Natural killer cell treated with Interleukin-12 subunit alpha and Interleukin-12 subunit beta and Interleukin-15 and Interleukin-18, amount 100 ng/mL, for 72 hours (primary cell): ENCODE data around the gene DENND1A. TPM values are rescaled to one million over a fixed set of nuclear protein-coding genes. Genes with fewer than 3 reads are reported as not detected.
A peak's percentile ranks its signal among the peaks of the same experiment; 100 is the strongest.

ENCODE experiments used
- ATAC-seq, 2 donors: fragments of 150-1000 bp; cut with Tn5 transposase in 1 of 2; sonication (Bioruptor Pico), chemical (Tn5 transposase) in 1 of 2; 2 replicates each; pipeline ENCODE4 v1.10.0; 2021
- DNase-seq: peaks from one replicate; pipeline ENCODE4 v3.0.0; 2022; ENCODE audit warnings: low spot score
- H3K27ac Mint-ChIP-seq, 2 donors: 1 replicate in 1 of 2; 2 replicates in 1 of 2; pipeline ENCODE4 v1.8.0; 2022; ENCODE audit warnings: mixed read lengths in 2 of 2, mild to moderate bottlenecking in 1 of 2, moderate library complexity in 1 of 2
- H3K27me3 Mint-ChIP-seq, 2 donors: 1 replicate in 1 of 2; 2 replicates in 1 of 2; pipeline ENCODE4 v1.8.0; 2022; ENCODE audit warnings: mixed read lengths in 2 of 2
- H3K36me3 Mint-ChIP-seq: one replicate; pipeline ENCODE4 v1.8.0; 2022; ENCODE audit warnings: mixed read lengths
- H3K4me1 Mint-ChIP-seq, 2 donors: 1 replicate in 1 of 2; 2 replicates in 1 of 2; pipeline ENCODE4 v1.8.0; 2022; ENCODE audit warnings: low read depth in 2 of 2, mixed read lengths in 2 of 2, mild to moderate bottlenecking in 1 of 2
- H3K4me3 Mint-ChIP-seq: one replicate; pipeline ENCODE4 v1.8.0; 2022; ENCODE audit warnings: mixed read lengths
- H3K9me3 Mint-ChIP-seq: 2 replicates; pipeline ENCODE4 v1.8.0; 2022; ENCODE audit warnings: mixed read lengths
- total RNA-seq, 2 donors: library from RNA; stranded (reverse); gene quantifications; one replicate each; pipeline ENCODE4 v1.2.3, GENCODE V29; 2022

The DENND1A gene
- total RNA-seq, 2 donors from 2014 or later, result 24.6 to 28.8 TPM

DNA sequence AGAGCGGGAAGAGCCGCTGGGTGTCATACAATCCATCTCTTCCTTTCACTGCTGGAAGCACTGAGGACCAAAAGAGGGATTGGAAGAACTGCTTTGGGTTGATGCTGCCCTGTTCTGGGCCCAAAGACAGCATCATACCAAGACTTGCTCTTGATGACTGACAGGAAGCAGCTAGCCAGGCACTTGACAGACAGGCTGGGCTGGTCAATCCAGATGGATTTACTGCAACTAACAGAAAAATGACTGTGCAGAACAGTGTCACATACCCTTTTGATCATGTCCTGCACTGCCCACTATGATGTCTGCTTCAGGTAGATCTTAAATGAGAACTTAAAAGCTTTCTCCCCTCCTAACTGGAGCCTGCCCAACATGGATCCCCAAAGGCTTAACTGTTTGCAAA, 416.4 kb downstream of the DENND1A start:
- Mint-ChIP-seq H3K27ac (no peak overlapping the region), H3K27me3 (no peaks in the 10 kb centered on the region), H3K36me3 (no peaks in the 10 kb centered on the region), H3K4me3 (no peak overlapping the region), H3K9me3 (no peaks in the 10 kb centered on the region), H3K4me1 (peaks cover 0 to 10% of the 10 kb centered on the region in 2 donors)
- DNase-seq, result no peak
- no peak for ATAC-seq

DNA sequence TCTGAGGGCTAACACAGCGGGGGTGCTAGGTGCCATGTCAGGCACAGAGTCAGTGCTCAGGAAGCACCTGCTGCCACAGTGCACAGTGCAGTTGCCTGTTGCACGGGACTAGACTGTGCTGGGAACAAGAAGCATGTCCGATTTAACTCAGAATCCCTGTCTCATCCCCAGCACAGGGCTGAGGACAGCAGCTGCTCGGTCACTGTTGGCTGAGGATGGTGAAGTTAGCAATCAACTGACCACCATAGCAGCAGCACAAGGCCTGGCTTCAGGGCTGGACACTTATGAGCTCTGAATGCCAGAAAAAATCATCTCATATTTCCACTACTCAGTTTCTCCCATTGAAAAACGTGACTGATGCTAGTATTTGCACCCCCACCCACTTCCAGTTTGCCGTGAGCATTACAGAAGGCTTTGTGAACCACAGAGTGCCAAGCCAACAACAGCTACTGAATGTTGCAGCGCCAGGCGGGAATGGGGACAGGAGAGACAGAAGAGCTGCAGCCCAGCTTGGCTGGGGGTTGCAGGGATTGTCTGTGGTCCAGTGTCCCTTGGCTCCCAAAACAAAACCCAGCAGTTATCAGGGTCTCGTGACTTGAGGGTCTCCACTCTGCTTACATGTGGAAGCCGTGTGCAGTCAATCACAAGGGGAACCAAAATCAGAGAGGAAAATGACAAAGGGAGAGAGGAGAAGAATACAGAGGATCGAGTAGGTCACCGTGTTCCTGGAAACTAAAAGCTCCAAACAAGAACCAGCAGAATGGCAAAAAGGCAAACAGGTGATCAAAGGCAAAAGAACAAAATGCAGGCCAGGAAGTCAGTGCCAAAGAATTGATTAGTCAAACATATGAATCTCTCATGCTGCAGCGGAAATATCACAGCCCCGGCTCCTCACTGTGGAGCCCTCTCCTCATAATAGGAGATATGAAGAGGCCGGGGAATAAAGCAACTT, 418.3 kb downstream of the DENND1A start:
- H3K9me3 Mint-ChIP-seq, result no peaks in the 10 kb centered on the region
- H3K4me1 Mint-ChIP-seq, result peaks cover 0 to 10% of the 10 kb centered on the region in 2 donors
- H3K36me3 Mint-ChIP-seq, result no peaks in the 10 kb centered on the region
- no peak overlapping the region for H3K4me3 Mint-ChIP-seq
- no peaks in the 10 kb centered on the region for H3K27me3 Mint-ChIP-seq
- ATAC-seq (no peak), DNase-seq (no peak)
- H3K27ac Mint-ChIP-seq, result no peak overlapping the region

DNA sequence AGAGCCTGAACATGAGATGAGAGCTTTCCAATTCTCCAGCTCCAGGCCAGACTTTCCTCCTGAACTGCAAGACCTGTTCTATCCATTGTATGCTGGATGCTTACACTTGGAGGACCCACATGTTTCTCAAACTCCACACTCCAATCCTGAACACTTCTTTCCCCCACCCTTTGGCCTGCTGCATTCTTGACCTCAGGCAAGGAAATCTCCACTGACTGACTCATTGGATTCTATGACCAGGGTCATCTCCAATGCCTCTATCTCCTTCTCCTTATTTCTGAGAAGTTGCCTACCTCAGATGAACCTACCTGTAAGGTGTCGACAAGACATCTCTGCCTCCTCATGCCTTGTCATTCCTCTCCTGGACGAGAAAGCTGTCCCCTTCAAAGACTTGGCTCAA, 420.3 kb downstream of the DENND1A start:
- H3K4me3 Mint-ChIP-seq, result no peak overlapping the region
- no peaks in the 10 kb centered on the region for H3K27me3 Mint-ChIP-seq
- H3K36me3 Mint-ChIP-seq, result no peaks in the 10 kb centered on the region
- DNase-seq (no peak), ATAC-seq (no peak)
- H3K4me1 Mint-ChIP-seq, result peaks cover 0 to 10% of the 10 kb centered on the region in 2 donors
- H3K9me3 Mint-ChIP-seq, result no peaks in the 10 kb centered on the region
- no peak overlapping the region for H3K27ac Mint-ChIP-seq

DNA sequence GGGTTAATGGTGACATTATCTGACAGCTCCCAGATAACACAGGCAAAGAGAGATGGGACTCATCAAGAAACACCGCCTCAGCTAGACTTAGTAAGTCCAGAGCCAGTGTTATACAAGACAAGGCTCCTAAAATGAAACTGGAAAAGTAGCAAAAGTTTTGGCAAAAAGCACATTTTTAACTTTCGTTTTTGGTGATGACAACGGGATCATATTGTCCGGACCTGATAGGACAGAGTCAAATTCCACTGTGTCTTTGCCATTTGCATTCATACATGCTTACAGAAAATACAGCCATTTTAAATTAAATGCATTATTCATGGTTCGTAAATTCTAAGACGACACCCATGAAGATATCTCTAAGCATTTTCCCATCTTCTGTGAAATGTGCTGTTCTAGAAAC, 421.9 kb downstream of the DENND1A start:
- Mint-ChIP-seq H3K9me3 (no peaks in the 10 kb centered on the region), H3K4me1 (peaks cover 0 to 10% of the 10 kb centered on the region in 2 donors), H3K36me3 (no peaks in the 10 kb centered on the region), H3K27me3 (no peaks in the 10 kb centered on the region), H3K4me3 (no peak overlapping the region), H3K27ac (no peak overlapping the region)
- DNase-seq (no peak), ATAC-seq (no peak)

DNA sequence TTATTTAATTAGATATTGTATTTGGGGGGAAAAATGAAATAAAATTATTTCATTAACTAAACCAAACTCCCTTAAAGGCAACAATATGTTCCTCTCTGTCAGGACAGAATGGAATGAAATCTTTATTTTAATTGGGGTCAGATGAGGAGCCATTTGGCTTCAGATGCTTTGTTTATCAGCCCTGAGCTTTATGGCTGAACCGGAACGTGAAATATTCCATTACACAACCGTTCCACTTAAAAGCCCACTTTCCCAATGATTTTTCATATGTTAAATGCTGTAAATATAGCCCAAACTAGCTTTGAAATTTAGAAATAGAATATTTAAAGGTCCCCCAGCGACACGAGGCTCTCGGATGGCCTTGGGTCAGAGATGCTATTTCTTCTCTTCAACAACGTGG, 424.4 kb downstream of the DENND1A start:
- H3K36me3 Mint-ChIP-seq, result no peaks in the 10 kb centered on the region
- no peaks in the 10 kb centered on the region for H3K27me3 Mint-ChIP-seq
- no peak overlapping the region for H3K27ac Mint-ChIP-seq
- no peaks in the 10 kb centered on the region for H3K9me3 Mint-ChIP-seq
- ATAC-seq, result no peak
- H3K4me3 Mint-ChIP-seq, result no peak overlapping the region
- DNase-seq, result no peak
- H3K4me1 Mint-ChIP-seq, result peaks cover 0 to 5% of the 10 kb centered on the region in 2 donors

DNA sequence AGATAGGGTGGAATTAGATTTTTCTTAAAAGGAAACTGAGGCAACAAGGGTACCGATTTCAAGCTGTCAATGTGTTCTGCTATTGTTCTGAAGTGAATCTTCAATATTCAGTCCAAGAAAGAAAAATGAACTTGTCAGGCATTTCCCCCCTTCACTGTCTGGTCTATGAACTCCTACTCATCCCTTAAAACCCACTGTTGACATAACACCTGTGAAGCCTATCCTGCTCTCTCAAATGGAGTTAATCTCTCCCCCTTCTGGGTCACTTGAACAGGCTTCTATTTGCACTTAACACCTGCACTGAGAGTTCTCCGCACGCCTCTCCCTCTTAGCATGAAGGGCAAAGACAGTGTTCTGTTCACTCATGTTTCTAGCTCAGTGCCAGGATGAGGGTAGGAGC, 429.6 kb downstream of the DENND1A start:
- no peaks in the 10 kb centered on the region for H3K4me1 Mint-ChIP-seq

DNA sequence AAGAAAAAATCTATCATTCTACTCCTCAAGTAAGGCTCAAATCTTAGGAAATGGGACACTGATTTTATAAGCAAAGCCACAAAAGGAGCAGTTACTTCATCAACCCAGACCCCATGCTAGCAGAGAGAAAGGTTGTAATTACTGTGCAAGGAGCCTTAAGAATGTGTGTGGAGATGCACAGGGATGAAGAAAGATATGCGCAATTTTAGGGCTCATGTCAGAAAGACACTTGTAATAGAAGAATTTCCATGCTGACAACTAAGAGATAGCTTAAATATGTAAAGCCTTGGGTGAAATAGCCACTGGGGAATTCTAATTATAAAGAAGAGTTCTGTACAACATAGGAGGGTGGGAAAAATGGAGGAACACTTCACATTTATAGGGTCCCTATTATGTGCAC, 432.1 kb downstream of the DENND1A start:
- H3K27ac Mint-ChIP-seq, result no peak overlapping the region
- no peaks in the 10 kb centered on the region for H3K9me3 Mint-ChIP-seq
- no peaks in the 10 kb centered on the region for H3K36me3 Mint-ChIP-seq

More for the DNA sequence above, 429.6 kb downstream of the DENND1A start:
- H3K36me3 Mint-ChIP-seq, result no peaks in the 10 kb centered on the region
- DNase-seq (no peak), ATAC-seq (no peak)
- H3K4me3 Mint-ChIP-seq, result no peak overlapping the region
- no peak overlapping the region for H3K27ac Mint-ChIP-seq
- H3K27me3 Mint-ChIP-seq, result no peaks in the 10 kb centered on the region
- H3K9me3 Mint-ChIP-seq, result no peaks in the 10 kb centered on the region

DNA sequence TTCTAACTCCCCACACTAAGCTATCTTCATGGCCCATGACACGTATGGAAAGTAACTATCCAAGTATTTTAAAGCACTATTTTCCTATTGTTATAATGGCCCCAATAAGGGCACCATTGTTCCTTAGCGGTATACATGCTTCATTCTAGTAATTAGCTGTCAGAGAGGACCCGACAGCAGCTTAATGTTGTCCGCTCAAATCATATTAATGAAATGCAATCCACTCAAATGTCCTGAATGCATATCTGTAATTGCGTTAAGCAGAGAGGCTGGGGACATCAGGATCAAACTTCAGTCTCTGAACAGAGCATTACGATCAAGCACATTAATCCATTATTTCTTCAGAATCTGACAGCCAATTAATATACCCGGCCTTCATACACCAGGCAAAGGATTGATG, 434.2 kb downstream of the DENND1A start:
- H3K4me1 Mint-ChIP-seq, result no peaks in the 10 kb centered on the region
- DNase-seq (peak; percentile 26), ATAC-seq (no peak)
- H3K4me3 Mint-ChIP-seq, result no peak overlapping the region
- no peaks in the 10 kb centered on the region for H3K36me3 Mint-ChIP-seq
- H3K27me3 Mint-ChIP-seq, result no peaks in the 10 kb centered on the region
- H3K9me3 Mint-ChIP-seq, result no peaks in the 10 kb centered on the region
- H3K27ac Mint-ChIP-seq, result no peak overlapping the region

More for the DNA sequence above, 432.1 kb downstream of the DENND1A start:
- Mint-ChIP-seq H3K4me1 (no peaks in the 10 kb centered on the region), H3K27me3 (no peaks in the 10 kb centered on the region), H3K4me3 (no peak overlapping the region)
- ATAC-seq (no peak), DNase-seq (no peak)

DNA sequence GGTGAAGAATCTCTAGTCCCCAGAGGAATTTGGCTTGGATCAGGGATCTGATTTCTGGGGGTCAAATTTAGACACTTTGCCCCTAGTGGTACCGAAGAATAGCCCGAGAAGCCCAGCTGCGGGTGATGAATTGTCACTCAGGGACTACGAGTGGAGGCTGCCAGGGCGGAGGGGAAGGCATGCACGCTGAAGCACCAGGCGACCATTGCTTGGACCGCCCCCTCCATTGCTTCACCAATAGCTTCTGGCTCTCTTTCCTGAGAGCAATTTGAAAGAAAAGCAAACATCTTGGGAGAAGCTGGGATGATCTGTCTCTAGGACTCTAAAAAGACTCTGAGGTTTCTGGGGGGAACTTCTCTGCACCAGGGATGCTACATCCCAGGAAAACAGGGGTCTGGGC, 436.3 kb downstream of the DENND1A start:
- Mint-ChIP-seq H3K4me1 (peaks cover 0 to 2% of the 10 kb centered on the region in 2 donors), H3K36me3 (no peaks in the 10 kb centered on the region), H3K27me3 (no peaks in the 10 kb centered on the region), H3K9me3 (no peaks in the 10 kb centered on the region), H3K27ac (no peak overlapping the region), H3K4me3 (no peak overlapping the region)
- DNase-seq (no peak), ATAC-seq (no peak)

DNA sequence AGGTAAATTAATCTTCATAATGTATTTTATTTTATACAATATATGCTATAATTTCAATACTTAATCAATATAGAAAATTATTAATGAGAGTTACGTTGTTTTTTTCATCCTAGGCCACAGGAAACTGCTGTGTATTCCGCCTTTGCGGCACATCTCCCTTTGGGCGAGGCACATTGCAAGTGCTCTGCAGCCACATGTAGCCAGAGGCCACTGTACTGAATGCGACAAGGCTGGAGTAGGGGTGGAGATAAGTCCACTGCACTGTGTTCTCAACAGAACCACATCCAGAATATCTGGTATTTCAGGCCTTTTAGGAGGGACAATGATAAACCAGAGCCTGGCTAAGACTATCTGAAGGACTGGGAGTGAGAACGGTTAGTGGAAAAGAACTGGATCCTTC, 439.2 kb downstream of the DENND1A start:
- no peak overlapping the region for H3K27ac Mint-ChIP-seq
- DNase-seq (no peak), ATAC-seq (no peak)
- no peaks in the 10 kb centered on the region for H3K27me3 Mint-ChIP-seq
- no peaks in the 10 kb centered on the region for H3K36me3 Mint-ChIP-seq
- no peak overlapping the region for H3K4me3 Mint-ChIP-seq
- peaks cover 0 to 2% of the 10 kb centered on the region in 2 donors for H3K4me1 Mint-ChIP-seq
- H3K9me3 Mint-ChIP-seq, result no peaks in the 10 kb centered on the region

DNA sequence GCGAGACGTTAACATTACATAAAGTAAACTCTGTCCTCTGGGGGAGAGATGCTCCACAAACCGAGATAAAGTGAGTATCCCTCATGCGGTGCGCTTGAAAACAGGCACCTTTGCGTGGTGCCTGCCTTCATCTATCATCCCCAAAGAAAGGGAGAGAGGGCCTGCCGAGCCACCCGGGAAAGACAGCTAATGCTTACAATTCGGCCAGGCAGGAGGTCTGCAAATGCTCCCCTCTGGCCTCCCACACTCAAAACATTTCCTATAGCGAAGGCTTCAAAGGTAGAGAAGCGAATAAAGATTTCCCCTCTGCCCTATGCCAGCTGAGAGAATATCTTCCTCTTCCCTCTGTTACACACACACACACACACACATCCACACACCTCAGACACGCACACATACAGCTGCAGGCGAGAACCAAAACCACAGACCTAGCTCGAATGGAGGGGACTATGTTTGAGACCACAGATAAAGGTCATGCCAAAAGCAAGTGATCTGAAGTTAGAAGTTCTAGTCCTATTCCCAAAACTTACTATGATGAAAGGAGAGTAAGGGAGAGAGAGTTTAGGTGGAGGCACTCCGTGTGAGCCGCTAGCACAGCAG, 441.1 kb downstream of the DENND1A start:
- Mint-ChIP-seq H3K27me3 (no peaks in the 10 kb centered on the region), H3K9me3 (no peaks in the 10 kb centered on the region), H3K27ac (no peak overlapping the region), H3K36me3 (no peaks in the 10 kb centered on the region), H3K4me1 (peaks cover 0 to 2% of the 10 kb centered on the region in 2 donors), H3K4me3 (no peak overlapping the region)
- ATAC-seq (no peak), DNase-seq (peak; percentile 15)

DNA sequence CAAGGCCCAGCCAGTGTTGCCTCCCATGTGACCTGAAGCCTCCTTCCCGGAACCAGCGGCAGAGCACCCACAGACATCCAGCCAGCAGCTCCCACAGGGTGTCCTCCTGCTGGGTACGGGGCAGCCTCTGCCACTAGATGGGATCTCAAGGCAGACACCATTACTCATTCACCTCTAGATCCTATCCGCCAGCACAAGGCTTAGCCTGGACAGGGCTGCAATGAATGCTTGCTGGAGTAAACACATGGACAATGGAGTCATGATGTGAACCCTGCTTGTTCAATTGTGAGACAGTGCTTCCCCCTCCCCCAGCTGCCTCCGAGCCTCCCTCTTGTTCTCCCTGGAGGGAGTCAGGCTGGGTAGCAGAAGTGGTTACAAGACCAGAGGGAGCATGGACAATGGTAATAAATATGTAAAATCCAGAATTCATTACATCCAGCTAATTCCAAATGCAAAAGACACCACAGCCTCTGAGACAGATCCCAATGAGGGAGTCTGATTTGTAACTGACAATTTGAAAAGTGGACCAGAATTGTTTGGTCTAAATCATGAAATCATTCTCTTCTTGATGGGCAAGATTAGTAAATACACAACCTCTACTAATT, 441.9 kb downstream of the DENND1A start:
- Mint-ChIP-seq H3K27me3 (no peaks in the 10 kb centered on the region), H3K4me1 (peaks cover 0 to 2% of the 10 kb centered on the region in 2 donors), H3K27ac (no peak overlapping the region), H3K4me3 (no peak overlapping the region), H3K36me3 (no peaks in the 10 kb centered on the region), H3K9me3 (no peaks in the 10 kb centered on the region)
- DNase-seq (peak; percentile 38), ATAC-seq (no peak)

DNA sequence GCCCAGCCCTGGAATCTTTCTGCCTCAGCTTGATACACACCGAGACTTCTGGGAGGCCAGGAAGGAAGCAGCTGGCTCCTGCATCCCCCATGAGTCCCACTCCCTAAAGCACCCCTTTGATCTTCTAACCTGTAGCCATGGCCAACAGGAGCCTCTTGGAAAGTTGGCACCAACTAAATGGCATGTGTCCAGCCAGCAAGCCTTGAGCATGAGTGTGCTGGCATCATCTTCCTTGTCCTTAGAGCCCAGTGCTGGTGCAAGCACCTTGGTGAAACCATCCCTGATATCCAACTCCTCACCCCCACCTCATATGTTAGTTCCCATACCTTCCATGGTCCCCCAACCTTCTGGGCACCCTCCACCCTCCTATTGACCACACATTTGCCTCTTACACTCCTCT, 443.5 kb downstream of the DENND1A start:
- no peaks in the 10 kb centered on the region for H3K9me3 Mint-ChIP-seq
- H3K27me3 Mint-ChIP-seq, result no peaks in the 10 kb centered on the region
- no peak overlapping the region for H3K27ac Mint-ChIP-seq
- peaks cover 0 to 2% of the 10 kb centered on the region in 2 donors for H3K4me1 Mint-ChIP-seq
- ATAC-seq (no peak), DNase-seq (peak; percentile 22)
- no peaks in the 10 kb centered on the region for H3K36me3 Mint-ChIP-seq
- H3K4me3 Mint-ChIP-seq, result no peak overlapping the region

DNA sequence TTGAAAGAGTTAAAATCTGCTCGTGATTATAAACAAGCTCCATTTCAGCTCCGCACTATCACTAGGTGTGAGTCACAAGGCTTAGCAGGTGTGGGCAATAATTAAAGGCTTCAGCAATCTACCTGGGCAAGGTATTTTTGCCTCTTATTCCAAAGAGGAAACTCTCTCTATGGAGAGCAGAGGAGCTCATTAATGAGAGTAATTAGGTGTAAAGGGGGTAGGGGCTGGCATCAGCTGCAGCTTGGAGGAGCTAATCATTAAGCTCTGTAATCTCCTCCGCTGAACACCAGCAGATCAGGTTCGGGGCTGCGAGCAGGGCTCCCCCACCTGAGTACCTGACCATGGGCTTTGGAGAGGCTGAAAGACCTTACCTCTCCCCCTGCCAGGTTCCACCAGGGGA, 444.7 kb downstream of the DENND1A start:
- no peak for ATAC-seq
- no peak for DNase-seq
- H3K9me3 Mint-ChIP-seq, result no peaks in the 10 kb centered on the region
- peaks cover 0 to 2% of the 10 kb centered on the region in 2 donors for H3K4me1 Mint-ChIP-seq
- H3K27ac Mint-ChIP-seq, result no peak overlapping the region
- no peaks in the 10 kb centered on the region for H3K36me3 Mint-ChIP-seq
- H3K27me3 Mint-ChIP-seq, result no peaks in the 10 kb centered on the region
- no peak overlapping the region for H3K4me3 Mint-ChIP-seq
